CD4-positive, alpha-beta T cell treated with Interleukin-6 at 100 ng/mL for 8 hours (primary cell): ENCODE results near the gene WNK2.
"Not testable (repeated sequence)": the region's sequence is repeated elsewhere in the genome, so short reads cannot be mapped to it uniquely, and the experiment has no call there.

Experiments used
- DNase-seq: peaks from one replicate; pipeline ENCODE4 v3.0.0-alpha.2; 2020; ENCODE audit warnings: mixed read lengths, low spot score

Gene WNK2

DNA sequence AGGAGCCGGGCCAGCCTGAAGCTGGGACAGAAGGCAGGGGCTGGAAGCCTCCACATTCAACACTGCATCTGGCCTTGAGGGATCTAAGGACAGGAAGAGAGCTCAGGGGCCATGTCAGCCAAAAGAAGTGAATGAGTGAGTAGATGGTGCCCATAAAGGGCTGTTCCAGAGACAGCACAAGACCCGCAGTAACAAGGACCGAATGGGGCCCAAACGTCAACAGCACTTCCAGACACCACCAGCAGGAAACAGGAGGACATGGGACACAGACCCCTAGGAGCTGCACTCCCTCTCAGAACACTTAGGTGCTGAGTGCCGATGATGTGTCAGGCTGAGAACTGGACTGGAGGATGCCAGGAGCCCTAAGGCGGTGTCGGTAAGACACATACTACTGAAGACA is 152.8 kb downstream of the WNK2 start:
- DNase-seq, result no peak

DNA sequence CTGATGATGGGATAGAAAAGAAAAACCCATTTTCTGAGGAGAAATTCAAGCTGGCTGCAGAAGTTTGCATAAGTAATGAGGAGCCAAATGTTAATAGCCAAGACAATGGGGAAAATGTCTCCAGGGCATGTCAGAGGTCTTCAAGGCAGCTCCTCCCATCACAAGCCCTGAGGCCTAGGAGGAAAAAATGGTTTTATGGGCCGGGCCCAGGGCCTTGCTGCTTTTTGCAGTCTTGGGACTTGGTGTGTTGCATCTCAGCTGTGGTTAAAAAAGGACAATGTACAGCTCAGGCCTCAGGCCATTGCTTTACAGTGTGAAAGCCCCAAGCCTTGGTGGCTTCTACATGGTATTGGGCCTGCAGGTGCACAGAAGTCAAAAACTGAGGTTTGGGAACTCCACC is 154.3 kb downstream of the WNK2 start:
- not testable (repeated sequence) for DNase-seq

DNA sequence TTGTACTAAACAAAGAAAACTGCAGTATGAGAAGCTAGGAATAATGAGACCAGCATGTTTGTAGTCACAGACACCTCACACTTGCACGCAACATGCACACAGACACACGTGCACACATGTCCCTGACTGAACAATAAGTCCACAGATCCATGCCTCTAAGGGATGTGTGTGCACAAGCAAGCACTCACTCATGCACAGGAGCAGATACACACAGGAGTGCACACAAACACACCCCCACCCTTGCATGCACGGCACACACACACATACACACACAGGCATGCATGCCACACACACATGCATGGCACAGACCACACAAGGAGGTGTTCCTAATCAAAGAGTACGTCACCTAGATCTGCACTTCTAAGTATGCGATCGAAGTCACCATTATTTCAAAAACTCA is 156.2 kb downstream of the WNK2 start:
- no peak for DNase-seq

DNA sequence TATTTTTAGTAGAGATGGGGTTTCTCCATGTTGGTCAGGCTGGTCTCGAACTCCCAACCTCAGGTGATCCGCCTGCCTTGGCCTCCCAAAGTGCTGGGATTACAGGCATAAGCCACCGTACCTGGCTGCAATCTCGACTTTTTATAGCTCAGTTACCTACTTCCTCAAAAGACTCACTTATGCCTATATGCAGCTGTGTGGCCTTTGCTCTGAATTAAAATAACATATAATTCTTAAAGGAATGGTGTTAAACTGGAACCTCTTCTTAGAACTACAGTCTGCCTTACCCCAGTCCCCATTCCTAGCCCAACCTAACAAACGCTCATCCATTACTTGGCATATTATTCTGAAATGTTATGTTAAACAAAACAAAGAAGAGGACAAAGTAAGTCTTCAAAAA is 157.9 kb downstream of the WNK2 start:
- not testable (repeated sequence) for DNase-seq

DNA sequence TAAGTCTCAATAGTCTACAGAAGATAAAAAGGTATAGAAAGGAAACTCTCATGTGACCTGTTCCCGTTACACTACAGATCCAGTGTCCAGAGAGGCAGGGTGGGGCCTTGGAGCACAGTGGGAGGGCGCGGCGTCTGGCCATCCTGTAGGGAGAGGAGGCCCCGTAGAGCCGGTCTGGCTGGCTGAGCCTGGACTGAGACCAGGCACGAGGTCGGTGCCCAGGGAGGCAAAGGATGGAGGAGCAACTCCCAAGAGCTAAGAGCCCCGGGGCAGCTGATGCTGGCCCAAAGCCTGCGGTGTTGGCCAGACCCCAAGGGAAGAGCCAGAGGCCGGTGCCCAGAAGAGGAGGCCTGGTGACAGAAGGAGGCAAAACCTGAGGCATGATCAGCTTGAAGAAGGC is 158.5 kb downstream of the WNK2 start:
- DNase-seq, result not testable (repeated sequence)

DNA sequence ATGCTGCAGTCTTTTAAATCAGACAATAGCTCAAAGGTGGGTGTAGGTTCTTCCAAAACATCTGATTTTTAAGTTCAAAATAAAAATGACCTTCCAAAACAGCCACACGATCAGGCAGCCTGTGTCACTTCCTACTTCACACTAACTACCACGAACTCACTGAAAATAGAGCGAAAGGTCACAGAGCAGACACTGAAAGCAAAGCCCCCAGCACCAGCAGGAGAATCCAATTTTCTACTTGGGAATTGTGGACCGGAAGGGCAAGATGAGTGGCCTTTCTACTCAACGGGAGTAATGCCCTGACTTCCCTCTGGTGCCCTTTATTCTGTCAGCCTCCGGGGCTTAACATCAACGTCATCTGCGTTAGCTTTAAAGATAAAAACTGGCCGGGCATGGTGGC is 159.7 kb downstream of the WNK2 start:
- DNase-seq, result no peak

DNA sequence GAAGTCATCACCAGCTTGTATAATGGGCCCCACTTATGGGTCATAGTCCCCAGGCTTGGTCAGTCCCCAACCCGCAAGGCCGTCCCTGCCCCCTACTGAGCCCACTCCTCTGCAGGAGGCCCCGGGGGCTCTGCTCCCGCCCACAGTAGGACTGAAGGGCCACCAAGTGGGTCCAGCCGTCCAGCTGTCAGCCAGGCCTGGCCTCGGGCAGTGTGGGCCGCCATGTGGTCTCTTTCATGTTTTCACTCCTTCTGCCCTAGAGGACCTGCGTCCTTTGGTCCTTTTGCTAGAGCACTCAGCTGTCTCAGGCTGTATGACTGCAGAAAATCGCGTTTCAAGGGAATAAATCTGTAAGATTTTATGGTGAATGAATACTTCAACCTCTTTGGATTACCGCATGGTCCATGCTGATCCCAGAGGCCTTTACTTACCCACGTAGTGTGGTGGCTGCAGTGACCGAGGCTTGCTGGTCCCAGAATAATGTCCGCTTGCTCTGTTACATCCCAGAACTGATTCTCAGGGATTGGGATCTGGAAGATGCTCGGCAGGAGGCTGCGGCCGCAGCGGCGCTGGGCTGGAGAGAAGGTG is 161.8 kb downstream of the WNK2 start:
- no peak for DNase-seq

DNA sequence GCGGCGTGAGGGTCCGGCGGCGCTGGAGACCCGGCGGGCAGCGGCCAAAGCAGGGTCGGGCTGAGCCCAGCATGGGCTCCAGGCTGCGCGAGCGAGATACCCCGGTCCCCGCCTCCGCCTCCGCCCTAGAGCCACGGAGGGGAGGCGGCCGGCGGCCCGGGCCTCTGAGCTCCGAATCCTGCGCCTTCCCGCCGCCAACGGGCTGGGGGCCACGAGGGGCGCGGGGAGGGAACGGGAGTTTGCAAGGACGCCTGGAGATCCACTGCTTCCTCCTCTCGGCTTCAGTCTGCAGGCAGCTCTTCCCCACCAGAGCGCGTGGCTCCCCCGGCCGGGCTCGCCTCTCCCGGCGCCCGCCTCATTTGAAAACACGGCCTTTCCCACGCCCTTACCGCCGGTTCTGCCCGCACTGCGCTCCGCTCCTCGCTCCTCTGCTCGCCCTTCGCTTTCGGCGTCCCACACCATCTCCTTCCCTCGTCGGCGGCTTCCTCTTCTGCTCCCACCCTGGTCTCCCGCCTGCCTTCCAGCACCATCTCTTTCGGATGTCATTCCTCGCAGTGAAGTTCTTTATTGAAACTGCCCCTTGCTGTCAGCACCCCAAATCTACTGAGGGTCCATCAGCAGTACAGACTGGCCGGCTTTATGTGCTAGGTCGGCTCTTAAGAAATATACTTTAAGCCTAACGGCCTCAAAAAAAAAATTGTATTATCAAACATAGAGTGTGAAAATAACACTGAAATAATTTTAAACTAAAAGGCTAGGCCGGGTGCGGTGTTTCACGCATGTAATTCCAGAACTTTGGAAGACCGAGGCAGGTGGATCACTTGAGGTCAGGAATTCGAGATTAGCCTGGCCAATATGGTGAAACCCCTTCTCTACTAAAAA is 162.5 kb downstream of the WNK2 start:
- no peak for DNase-seq

DNA sequence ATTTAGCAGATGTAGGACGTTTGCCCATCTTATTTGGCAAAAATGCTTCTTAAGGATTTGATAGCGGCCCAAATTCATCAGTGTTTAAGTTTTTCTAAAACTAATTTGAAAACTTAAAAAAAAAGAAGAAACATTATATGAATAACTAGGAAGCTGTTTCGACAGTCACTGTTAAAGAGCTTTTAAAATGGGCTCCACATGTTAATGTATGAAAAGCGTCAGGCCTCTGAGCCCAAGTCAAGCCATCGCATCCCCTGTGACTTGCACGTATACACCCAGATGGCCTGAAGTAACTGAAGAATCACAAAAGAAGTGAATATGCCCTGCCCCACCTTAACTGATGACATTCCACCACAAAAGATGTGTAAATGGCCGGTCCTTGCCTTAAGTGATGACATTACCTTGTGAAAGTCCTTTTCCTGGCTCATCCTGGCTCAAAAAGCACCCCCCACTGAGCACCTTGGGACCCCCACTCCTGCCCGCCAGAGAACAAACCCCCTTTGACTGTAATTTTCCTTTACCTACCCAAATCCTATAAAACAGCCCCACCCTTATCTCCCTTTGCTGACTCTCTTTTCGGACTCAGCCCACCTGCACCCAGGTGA is 163.5 kb downstream of the WNK2 start:
- not testable (repeated sequence) for DNase-seq

DNA sequence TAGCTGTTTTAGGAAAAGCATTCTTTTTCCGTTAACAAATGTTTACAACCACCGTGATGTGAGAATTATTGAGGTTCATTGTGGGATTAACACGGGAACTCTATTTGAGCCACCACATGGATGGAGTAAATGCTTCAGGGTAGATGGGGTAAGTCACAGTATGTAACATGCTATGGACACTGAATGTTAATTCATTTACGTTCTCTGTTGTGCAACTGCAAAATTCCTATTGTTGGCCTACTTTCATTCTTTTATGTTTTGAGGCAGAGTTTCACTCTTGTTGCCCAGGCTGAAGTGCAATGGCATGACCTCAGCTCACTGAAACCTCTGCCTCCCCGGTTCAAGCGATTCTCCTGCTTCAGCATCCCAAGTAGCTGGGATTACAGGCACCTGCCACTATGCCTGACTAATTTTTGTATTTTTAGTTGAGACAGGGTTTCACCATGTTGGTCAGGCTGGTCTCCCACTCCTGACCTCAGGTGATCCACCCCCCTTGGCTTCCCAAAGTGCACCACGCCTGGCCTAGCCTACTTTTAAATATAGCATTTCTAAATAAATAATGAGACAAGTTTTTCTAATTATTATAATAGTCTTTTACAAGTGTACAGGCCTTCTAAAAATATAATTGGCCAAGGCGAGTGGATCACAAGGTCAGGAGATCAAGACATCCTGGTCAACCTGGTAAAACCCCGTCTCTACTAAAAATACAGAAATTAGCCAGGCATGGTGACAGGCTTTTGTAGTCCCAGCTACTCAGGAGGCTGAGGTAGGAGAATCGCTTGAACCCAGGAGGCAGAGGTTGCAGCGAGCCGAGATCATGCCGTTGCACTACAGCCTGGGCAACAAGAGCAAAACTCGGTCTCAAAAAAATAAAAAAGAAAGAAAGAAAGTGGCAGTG is 169.7 kb downstream of the WNK2 start:
- DNase-seq, result not testable (repeated sequence)

DNA sequence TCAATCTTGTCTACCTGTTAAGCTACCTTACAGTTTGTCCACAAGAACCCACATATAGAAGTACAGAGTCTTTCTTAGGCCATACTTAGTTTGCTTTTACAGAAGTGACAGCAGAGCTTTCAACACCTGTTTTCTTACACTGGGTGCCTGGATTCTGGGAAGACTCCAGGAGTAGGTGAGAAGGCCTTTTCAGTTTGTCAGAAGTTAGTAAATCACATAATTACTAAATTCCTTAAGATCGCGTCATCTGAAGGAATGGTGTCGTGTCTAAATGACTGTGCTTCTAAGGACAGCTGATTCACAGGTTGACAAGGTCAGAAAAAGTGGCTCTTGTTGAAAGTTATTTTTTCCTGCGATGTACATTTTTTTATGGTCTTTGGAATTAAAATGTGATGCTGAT is 170.5 kb downstream of the WNK2 start:
- DNase-seq, result no peak

DNA sequence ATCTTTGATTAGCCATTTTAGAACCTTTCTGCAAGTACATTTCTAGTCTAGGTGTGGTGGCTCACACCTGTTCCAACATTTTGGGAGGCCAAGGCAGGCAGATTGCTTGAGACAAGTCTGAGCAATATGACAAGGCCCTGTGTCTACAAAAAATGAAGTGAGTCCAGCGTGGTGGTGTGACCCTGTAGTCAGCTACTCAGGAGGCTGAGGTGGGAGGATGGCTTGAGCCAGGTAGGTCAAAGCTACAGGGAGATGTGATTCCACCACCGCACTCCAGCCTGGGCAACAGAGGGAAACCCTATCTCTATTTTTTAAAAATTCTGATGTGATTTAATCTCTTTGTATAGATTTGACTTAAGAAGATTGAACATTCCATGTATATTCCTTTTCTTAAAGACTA is 171.9 kb downstream of the WNK2 start:
- no peak for DNase-seq

DNA sequence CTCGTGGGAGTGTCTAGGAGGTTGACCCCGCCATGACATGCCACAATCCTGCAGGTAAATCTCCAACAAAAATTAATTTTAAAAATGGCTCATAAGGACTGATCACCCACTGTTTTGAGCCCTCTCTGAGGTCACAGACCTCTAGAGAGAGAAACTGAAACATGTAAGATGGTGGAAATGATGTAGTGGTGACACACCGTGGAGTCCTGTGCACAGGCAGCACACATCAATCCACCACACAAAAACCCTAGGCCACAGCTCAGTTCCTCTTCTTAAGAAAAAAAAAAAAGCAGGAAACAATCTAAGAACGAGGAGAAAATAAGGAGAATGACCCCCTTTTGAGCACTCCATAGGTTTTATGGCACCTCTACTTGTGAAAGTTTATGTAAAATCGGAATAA is 173.7 kb downstream of the WNK2 start:
- DNase-seq, result no peak

DNA sequence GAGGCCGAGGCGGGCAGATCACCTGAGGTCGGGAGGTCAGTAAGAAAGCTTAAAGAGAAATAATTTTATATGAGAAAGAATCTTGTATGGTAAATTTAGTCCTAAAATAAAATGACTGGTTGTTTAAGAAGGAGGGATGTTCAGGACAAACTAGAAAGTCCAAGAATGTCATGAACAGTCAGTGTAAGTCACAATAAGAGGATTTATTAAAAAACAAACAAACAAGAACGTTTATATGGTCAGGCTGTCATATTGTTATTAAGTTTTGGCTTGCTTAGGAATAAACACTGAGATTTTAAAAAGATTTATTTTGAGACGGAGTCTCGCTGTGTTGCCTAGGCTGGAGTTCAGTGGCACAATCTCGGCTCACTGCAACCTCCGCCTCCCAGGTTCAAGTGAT is 176.0 kb downstream of the WNK2 start:
- DNase-seq, result not testable (repeated sequence)

DNA sequence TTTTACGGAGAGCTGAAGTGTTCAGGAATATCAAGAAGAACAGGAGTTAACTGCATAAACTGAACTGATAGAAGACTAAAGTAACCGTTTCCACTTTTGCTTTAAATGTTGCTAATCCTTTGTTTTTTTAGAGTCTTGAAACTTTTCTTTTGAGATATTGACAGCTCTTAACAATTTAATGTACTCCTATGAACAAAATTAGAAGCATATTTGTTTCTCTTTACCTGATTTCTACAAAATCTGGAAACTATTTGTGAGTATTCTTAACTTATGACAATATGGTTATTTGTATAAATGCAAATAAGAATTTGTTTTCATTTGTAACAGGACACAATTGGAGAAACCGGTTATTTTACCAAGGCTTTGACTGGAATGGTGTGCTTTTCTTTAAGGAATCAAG is 178.1 kb downstream of the WNK2 start:
- DNase-seq, result no peak

DNA sequence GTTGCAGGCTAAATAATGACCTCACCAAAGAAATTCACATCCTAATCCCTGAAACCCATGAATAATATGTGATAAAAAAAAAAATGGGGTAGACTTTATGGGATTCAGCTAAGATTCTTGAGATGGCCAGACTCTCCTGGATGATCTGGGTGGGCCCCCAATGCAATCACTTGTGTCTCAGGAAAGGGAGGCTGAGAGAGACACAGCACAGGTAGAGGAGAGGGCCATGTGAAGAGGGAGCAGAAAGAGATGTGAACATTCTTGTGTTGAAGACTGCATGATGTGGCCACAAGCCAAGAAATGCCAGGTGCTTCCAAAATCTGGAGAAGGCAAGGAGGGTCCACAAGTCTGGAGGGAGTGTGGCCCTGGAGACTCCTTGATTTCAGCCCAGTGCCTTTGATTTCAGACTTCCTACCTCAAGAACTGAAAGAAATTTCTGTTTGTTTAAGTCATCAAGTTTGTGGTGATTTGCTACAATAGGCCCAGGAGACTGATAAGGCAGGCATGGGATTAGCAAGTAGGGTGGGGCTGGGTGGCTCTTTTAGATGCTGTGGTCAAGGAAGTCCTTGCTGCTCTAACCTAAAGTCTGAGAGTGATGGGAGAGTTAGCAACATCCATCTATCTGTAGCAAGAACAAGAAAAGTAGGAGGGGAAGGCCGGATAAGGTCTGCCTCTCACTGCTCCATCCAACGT is 180.9 kb downstream of the WNK2 start:
- no peak for DNase-seq

DNA sequence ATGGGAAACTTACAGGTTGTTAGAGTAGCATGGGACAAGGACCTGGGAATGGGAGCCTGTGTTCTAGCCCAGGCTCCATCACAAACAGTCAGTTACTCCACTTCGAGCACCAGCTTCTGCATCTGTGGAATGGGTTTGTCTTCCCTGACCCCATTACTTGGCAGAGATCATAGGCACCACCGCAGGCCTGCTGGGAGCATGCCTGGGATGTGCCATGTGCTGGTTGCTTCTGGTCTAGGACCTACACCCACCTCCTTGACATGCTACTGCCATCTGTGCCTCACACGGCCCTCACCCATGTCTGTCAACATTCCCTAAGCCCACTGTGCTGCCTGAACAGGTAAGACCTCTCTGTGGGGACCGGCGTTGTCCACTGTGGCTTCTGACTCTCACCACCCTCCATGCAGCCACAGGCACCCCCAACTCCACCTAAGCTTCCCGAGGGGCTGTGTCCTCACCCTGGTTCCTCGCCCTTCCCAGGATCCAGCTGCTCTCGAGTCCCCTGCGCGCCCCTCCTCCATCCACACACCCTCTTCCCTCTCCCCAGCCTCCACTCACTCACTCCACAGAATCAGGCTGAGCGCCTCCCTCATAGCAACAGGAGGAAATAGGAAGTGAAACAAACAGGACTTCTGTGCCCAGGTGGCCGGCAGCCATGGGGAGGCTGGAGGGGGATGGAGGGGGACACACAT is 181.6 kb downstream of the WNK2 start:
- no peak for DNase-seq

DNA sequence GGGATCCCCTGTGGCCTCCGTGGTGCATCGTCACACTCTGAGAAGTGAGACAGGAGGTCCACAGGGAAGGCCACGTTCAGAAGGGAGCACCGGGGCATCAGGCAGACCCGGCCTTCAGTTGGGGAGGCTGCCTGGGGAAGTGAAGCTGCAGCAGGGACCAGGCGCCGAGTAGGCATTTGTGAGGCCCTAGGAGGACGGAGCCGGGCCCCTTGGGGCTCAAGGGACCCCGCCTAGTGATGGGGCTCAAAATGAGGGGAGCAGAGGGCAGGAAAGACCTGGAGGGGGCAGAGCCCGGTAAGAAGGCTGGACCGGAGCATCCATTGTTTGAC is 182.1 kb downstream of the WNK2 start:
- no peak for DNase-seq

DNA sequence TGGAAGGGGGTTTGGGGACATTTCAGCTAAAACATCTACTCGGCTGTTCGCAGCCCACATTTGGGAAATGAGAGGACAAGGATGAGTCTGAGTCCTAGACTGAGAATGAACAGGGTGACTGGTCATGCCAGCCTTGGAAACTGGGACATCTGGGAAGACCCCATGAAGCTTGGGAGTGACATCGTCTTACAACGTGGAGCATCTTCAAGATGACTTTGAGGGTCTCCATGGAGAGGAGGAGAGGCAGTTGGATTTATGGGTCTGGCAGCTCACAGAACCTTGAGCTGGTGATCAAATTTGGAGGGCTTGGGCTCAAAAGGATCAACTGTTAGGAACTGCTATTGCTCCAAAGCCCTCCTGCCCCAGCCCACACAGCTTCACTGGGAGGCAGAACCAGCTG is 182.5 kb downstream of the WNK2 start:
- DNase-seq, result not testable (repeated sequence)

DNA sequence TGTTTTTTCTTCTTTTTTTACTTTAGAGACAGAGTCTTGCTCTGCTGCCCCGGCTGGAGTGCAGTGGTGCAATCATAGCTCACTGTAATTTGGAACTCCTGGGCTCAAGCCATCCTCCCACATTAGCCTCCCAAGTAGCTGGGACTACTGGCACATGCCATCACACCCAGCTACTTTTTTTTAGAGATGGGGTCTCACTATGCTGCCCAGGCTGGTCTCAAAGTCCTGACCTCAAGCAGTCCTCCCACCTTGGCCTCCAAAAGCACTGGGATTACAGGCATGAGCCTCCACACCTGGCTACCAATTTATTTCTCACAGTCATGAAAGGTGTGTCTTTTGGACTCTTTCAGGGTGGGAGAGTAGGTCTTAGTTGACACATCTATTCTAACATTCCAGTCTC is 184.5 kb downstream of the WNK2 start:
- DNase-seq, result no peak

DNA sequence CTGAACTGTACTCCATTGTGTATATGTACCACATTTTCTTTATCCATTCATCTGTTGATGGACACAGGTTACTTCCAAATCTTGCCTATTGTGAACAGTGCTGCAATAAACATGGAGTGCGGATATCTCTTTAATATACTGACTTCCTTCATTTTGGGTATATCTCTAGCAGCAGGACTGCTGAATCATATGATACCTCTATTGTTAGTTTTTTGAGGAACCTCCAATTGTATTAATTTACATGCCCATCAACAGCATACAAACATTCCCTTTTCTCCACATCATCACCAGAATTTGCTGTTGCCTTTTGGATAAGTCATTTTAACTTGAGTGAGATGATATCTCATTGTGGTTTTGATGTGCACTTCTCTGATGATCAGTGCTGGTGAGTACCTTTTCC is 185.7 kb downstream of the WNK2 start:
- no peak for DNase-seq
